ENCODE results near the gene LYZL2.

- TF ChIP-seq CTCF (IDR thresholded peaks at IDR 0.05; ENCODE audit: control extremely low read depth in 1 of 3, insufficient read depth in 1 of 3, low read depth in 1 of 3, low read length in 3 of 3) (peak in 2 of 3 experiments; percentile 66 to 77; a peak in 3 of 4 replicates), POLR2A (IDR thresholded peaks at IDR 0.05; ENCODE audit: control extremely low read depth in 1 of 2, low read depth in 2 of 2, low read length in 2 of 2) (no peak), ZNF274 (IDR thresholded peaks at IDR 0.05; ENCODE audit: borderline replicate concordance, extremely low read depth, low read length) (no peak), EP300 (IDR thresholded peaks at IDR 0.05; ENCODE audit: borderline replicate concordance in 1 of 2, low read depth in 2 of 2, low read length in 2 of 2) (no peak), RAD21 (IDR thresholded peaks at IDR 0.05 in 1 of 2, conservative IDR thresholded peaks at IDR 0.05 in 1 of 2; ENCODE audit: low read depth in 2 of 2, low read length in 2 of 2) (peak; percentile 49 to 59), POLR2AphosphoS5 (IDR thresholded peaks at IDR 0.05; ENCODE audit: low read depth, low read length) (no peak), MAX (IDR thresholded peaks at IDR 0.05) (no peak)
Observed at GRCh38 chr10:30639946-30640786, 10.6 kb upstream of the LYZL2 start.
